GM21526 (cell line): Measurements from ENCODE around the gene TSKU.

ENCODE experiments used
- ATAC-seq: cut with Tn5 transposase; IDR thresholded peaks from one replicate; pipeline ENCODE4 v1.9.1; 2021; ENCODE audit warnings: moderate library complexity; ENCODE audit not compliant: unreplicated experiment, low FRiP score

The TSKU gene

DNA sequence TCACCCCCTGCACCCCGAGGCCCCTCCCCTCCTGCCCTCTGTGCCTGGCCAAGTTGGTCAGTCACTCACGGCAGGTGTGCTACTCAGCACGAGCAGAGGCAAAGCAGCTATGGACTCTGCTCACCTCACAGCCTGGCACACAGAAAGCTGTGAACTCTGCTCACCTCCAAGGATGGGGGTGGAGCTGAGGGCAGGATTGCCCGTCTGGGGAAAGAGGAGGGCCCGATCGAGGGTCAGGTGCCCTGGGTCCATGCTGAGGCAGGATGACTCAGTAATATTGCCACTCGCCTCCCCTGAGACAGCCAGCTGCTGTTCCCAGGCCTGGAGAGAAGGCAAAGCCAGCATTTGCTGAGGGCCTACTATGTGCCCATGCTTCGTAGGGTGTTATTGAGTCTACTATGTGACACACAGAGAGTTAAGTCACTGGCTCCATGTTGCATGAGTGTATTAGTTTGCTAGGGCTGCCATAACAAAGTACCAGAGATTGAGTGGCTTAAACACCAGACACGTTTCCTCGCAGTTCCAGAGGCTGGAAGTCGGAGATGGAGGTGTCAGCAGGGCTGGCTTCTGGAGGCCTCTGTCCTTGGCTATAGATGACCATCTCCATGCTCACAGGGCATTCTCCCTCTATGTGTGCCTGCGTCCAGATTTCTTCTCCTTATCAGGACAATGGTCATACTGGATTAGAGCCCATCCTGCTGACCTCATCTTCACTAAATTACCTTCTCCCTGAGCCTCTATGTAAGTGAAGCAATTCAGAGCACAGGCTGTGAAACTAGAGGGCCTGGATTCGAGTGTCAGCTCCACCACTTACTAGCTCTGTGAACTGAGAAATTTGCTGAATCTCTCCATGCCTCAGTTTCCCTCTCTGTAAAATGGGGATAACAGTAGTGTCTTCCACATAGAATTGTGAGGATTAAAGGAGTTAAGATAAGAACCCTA lies 13.2 kb upstream of the TSKU start:
- ATAC-seq = no peak

DNA sequence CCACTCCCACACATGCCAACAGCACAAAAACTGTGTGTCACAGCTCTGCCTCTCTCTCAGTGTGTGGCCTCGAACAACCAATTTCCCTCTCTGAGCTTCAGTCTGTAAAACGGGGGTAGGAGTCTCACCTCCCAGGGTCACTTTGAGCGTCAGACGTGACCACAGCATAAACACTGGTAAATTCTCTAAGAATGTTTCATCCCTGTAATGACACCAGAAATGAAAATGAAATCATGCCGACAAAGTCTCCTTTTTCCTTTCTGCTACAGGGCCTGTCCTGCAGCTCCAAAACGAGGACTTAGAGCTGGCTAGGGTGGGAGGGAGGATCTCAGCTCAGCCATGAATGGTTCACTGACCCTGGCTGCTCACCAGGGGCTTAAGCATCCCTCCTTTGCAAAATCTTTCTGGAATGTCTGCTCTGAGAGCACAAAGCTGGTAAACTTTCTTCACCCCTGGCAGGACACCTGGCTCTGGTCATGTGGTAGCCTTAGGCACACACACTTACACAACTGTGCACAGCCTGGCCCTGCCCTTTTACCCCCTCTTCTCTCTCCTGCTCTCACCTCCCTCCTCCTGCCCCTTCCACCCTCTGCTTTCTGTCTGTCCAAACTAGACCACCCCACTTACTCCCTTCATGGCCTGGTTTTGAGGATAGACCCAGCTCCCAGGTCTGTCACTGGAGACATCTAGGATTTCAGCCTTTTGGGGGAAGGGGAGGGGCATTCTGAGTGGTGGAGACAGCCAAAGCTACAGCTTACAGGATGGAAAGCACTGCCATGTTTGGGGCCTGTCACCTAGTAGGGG lies 12.3 kb upstream of the TSKU start:
- no peak for ATAC-seq

DNA sequence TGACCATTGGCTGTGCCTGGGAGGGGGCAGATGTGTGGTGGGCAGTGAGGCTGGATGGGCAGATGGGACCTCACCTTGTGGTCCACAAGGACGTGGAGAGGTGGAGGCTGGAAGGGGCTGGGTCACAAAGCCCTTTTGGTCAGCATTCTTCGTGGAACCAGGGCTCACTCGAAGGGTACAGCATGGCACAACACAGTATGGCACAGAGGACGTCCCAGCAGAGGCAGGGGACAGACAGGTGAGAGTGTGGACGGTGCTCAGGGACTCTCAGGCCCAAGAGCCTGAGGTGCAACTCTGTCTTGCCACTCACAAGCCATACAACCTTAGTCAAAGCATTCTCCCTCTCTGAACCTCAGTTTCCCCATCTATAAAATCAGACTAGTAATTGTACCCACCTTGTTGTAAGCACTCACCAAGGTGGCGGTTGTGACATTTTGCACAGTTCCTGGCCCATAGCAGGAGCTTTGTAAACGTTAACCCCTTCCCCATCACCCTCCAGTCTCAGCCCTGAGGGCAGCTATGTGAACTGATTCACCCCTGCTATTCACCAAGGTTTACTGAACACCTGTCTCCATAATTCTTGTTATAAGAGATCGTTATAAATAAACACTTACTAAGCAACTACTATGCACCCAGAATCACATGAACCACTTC lies 11.6 kb upstream of the TSKU start:
- ATAC-seq = no peak

DNA sequence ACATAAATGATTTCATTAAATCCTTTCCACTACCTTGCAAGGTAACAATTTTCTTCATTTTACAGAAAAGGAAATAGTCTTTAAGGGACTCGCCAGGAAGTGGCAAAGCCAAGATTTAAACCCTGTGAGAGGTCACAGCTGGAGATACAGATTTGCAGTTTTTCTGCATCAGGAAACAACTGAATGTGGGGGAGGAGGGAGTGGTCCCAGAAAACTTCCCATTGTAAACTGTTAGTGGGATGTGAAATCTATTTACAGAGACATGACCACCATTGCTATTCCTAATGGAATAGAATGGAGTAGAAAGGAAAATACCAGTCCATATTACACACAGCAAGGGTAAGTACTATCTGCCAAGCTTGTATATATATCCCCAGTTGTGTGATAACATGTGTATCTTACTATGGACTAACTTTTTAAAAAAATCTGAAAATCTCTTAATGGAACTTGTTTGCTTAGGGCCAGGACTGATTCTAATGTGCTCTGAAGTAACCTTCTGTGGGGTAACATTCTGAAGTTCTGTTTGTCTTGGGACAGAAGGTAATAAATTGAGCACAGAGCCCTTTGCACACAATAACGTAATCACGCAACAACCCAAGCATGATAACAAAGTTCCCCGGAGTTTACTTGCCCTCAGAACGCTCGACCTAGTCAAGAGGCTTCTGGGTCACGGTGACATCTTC lies 10.9 kb upstream of the TSKU start:
- no peak for ATAC-seq

DNA sequence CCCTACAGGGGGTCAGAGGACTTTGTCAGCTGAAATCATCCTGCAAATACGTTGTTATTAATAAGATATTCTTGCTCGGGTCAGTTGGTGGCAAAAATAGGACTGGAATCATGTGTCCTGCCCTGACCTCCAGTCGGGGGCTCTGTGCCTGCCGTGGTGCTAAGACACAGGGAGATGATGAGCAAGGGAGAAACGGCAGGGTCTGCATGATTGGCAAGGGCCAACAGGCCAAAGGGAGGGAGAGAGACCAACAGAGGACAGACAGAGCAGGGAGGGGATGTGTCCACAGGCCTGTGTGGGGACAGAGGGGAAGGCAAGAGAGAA lies 10.4 kb upstream of the TSKU start:
- ATAC-seq = no peak

DNA sequence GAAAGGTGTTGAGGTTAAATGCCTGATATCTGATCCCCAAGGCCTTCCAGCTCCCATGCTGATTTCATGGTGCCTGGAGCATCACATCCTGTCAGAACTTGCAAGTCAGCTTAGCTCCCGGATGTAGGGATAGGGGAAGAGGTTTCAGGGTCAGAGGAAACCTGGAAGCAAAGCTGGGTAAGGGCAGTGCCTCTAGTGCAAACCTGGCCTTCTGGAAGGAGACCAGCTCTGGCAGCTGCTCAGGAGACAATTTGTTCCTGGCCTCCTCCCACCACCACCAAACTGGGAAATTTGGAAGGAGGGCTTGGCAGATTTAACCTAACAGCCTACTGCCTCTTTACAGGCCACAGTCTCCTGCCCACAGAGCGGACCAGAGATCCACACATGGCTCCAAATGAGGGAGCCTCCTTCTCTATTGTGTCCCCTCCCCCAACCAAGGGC lies 9.2 kb upstream of the TSKU start:
- ATAC-seq = no peak

DNA sequence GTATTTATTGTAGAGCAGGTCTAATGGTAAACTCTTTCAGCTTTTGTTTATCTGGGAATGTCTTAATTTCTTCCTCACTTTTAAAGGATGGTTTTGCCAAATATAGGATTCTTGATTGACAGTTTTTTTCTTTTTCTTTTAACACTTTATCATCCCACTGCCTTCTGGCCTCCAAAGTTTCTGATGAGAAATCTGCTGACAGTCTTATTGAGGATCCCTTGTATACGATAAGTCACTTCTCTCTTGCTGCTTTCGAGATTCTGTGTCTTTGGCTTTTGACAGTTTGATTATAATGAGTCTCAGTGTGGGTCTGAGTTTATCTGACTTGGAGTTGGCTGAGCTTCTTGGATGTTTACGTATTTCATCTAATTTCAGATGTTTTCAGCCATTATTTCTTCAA lies 6.7 kb upstream of the TSKU start:
- no peak for ATAC-seq

DNA sequence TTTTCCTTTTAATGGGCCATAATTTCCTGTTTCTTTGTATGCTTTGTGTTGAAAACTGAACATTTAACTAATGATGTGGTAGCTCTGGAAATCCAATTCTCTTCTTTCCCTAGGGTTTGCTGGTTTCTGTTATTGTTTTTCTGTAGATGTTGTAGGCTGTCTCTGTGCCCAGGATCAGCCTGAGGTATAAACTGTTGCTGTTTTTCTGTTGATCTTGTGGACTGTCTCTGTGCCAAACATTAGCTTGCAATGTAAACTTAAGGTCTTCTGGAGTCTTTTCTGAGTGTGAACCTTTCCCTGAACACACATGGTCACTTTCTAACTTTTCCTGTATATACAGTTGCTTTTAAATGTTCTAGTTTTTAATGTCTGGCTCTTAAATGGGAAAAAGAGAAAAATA lies 5.9 kb upstream of the TSKU start:
- ATAC-seq = no peak

DNA sequence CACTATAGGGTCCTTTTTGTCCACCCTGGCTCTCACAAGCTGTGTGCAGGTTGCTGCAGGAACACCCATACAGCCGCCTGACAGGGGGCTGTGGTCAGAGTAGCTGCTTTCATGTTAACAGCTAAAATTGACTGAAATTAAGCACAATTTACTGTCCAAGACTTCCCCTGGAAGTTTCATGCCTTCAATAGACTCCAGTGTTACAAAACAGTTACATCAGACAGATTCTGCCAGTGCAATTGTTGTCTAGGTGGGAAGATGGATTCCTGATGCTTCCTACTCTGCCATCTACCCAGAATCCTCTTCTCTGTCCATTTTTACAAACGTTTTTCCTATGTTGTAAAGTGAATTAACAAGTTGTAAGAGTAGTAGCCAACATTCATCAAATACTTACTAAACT lies 5.3 kb upstream of the TSKU start:
- ATAC-seq = no peak

DNA sequence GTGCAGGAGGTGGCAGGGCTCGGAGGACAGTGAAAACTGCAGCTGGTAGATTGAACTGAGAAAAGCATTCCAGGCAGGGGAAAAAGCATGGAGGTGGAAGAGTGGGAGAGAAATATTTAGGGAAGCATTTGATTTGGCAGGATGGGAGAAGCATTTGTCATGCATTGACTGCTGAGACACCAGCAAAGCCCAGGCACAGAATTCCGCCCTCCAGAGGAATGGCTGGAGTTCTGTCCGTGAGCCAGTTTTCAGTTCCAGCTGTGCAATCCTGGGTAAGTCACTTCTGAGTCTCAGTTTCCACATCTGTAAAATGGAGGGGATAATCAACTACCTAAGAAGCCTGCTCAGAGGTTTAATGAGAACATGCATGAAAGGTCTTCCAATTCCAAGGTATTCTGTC lies 4.3 kb upstream of the TSKU start:
- ATAC-seq = no peak

DNA sequence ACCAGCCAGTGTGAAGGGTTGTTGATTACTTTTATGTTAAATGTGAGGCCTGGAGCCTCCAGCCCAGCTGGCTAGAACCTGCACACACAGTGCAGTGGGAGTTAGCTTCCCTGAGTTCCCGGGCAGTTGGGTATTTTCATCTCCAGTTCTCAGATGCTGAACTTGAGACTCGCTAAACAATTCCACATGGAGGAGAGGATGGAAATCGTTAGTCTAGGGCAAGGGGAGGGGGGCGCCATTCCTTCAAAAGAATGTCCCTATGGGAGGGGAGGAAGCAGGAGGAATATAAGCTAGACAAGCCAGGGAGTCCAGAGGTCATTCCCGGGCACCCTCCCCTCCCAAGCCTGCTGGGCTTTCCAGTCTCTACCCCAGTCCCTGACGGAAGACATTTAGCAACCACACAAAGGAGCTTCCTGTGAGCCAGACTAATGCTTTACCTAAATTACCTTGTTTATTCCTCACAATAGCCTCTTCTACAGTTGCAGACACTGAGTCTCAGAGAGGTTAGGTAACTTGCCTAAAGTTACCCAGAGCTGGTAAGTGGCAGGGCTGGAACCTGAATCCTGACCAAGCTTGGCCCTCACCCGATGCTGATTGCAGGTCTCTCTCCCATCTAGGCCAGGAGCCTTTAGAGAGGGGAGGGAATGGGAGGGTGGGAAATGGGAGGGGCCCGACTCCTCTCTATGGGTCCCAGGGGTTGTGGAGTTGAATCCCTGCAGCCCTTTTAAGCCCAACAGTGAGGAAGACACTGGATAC lies 1.9 kb upstream of the TSKU start:
- no peak for ATAC-seq

DNA sequence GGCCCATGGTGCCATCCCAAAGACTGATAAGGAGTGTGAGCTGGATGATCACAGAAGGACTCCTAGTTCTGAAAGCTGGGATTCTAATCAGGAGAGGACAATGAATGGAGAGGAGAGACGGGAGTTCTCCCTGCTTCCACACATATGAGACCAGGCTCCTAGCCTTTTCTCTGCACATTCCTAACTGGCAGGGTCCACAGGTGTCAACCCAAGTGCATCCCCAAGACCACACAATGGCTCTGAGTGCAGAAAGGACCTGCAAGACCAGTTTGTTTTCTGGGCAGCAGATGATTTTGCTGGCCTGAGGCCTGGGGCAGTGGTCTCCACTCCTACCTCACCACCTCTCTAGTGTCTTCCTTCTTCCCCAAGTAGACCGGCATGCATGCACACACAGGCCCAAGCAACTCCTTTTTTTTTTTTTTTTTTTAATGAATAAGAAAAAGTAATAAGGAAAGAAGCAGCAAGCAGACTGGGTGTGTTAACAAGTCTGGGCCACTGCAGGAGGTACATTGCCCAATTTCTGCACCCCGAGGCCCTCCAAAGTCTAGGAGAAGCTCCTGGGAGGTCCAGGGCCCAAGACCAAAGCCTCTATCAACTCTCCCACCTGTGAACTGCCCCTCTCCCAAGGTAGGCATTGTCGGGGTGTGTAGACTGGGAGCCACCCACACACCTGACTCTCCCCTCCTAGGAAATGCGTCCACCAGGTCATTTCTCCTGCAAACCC lies 1.2 kb upstream of the TSKU start:
- no peak for ATAC-seq

DNA sequence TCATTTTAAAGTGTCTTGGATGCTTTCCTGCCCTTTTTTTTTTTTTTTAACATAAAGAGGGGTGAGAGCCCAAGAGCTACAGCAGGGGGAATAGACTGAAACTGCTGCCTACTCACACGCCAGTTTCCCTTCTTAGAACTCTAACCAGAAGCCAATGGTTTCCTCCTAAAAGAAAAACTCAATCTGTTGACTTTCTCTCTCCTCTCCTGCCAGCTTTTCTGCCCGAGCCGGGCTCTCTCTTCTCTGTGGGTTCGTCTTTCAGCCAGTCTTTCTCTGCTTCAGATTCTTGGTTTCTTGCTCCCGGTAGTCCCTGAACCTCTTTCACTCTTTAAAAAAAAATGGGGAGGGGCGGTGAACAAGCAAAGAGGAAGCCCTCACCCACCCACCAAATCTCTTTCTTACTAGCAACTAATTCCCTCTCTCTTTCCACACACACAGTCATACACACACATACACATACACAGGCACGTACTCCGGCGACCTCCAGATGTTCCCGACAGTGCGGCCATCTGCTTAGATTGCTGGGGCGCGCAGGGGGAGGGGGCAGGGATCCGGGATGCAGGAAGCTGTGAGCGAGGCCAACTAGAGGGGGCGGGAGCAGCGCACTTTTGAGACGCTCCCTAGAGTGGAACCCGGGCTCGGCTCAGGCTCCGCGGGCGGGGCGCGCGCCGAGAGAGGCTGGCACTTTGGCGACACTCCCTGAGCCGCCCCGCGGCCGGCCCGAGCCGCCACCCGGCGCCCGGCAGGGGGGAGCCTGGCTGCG lies 444 bp upstream of the TSKU start:
- peak; percentile 64 for ATAC-seq

DNA sequence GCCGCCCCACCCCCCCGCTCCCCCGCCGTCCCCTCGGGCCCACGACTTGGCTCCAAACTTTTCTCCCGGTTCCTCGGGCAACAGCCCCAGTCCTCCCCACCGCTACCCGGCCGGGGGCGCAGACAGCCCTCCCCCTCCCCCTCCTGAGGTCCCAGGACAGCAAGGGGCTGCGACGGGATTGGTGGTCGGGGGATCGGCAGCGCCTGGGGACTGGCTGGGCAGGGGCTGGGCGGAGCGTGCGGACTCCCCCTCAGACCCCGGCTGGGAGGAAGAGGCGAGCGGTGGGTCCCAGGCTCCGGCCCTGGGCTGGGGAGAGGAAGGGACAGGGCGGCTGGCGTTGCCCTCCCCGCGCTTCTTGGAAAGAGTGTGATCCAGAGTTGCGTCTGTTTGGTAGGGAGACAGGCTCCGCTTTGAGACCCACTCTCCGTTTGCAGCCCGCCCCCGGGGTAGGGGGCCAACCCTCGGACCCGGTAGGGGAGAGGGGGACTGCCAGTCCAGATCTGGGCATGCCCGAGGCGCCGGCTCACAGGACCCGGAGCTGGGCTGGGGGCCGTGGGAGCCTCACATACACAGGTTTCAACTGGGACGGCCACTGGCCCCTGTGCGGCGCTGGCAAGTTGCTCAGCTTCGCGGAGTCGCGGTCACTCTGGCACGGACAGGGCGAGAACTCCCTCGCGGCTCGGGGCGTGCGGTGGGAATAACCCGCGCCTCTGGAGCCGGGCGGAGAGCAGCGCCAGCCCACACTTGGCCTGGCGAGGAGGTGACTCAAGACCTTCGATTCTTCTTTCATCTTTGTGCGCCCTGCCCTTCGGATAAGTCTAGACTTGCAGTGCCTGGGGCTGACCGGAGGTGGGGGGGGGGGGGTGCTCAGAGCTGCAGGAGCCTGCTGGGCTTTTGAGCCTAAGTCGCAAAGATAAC lies 999 bp downstream of the TSKU start:
- no peak for ATAC-seq

DNA sequence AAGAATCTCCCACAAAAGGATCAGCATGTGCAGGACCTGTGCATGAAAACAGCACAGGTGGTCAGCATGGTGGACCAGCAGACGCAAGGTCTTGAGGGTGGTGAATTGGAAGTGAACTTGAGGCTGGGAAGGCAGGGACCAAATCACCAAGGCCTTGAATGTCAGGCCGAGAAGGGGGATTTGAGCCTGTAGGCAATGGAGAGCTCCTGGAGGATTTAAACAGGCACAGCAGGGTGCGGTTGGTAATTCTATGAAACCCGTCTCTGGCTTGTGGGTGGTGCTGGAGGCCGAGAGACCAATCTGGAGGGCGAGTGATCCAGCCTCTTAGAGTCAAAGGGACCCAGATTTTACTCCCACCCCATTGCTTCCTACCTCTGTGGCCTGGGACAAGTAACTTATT lies 2.4 kb downstream of the TSKU start:
- no peak for ATAC-seq

DNA sequence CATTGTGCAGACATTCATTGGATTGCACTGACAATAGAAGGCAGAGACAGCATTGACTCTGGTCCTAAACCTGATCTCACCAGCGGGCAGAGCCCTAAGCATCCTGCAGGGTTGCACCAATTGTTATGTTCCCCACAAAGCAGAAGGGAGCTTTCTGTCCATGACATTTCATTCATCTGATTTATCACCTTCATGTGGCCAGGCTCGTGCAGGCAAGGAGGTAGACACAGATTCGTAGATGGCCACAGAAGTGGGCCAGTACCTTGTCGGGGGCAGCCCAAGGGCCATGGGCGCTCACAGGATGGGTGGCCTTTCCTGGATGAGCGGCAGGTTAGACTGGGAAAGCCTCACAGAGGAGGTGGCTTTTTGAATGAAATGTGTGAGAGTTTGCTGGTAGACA lies 2.9 kb downstream of the TSKU start:
- no peak for ATAC-seq

DNA sequence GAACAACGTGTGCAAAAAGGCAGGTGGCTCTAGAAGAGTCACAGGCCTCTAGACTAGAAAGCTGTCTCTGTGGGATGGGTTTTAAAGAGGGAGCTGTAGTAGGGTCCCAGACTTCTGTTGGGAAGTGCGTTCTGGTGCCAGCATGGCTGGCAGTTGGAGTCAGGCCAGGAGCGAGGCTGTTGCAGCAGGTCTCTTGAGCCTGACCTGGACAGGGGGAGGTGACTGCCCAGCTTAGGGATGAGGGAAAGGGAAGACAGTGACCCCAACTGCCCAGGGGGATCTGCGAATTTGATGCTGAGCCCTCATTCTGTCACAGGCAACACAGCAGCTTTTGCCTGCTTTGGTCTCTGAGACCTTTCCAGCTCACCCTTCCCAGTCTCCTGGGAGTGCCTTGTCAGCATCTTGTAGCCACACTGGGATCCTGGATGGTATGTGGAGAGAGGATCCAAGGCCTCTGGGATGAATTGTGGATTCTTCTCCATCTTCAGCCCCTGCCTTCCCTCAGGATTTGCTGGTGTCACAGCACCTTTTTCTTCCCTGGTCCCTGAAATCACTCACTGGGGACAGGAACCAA lies 3.4 kb downstream of the TSKU start:
- no peak for ATAC-seq
